Measurements from ENCODE around the gene PLB1.
"Not testable (repeated sequence)": the region's sequence is repeated elsewhere in the genome, so short reads cannot be mapped to it uniquely, and the experiment has no call there.

Gene PLB1

DNA sequence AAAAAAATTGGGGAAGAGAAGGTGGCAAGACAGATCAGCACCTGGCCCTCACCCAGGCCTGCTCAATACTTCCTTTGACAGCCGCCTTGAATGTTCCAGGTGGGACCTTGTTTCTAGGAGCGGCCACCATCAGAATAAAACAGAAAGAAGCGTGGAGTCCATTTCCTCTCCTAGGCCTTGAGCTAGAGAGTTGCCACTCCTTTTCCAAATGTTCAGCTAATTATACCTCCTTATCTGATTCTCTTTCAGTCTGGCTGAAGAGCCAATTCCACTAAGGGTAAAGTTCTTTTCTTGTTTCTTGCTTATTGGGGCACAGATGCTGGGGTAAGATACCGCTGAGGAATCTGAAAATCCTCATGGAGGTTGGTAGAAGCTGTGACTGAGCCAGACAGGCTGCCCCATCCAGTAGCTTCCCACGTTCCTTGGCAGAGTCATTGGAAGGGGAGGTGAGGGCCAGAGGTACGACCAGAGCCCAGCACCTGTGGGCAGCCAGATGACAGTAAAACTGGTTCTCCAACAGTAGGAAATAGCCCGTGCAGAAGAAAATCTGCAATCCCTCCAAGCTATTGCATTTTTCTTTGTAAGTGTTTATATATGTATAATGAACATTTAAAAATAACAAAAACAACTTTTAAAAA, 51.5 kb downstream of the PLB1 start:
- peaks cover 39% of the 10 kb centered on the region for H3K4me1 Mint-ChIP-seq
- ATAC-seq (replicated peaks; ENCODE audit: extremely low read depth, poor library complexity, severe bottlenecking), result no peak
- no peaks in the 10 kb centered on the region for H3K27me3 Mint-ChIP-seq
- no peak for DNase-seq (ENCODE audit: low spot score in 2 of 2)
- H3K4me3 Mint-ChIP-seq, result peak overlapping the region; percentile 1
- H3K27ac Mint-ChIP-seq (ENCODE audit: low read depth), result peak overlapping the region; percentile 26
- peaks cover 2% of the 10 kb centered on the region for H3K36me3 Mint-ChIP-seq (ENCODE audit: insufficient read depth)
- H3K9me3 Mint-ChIP-seq, result no peaks in the 10 kb centered on the region

DNA sequence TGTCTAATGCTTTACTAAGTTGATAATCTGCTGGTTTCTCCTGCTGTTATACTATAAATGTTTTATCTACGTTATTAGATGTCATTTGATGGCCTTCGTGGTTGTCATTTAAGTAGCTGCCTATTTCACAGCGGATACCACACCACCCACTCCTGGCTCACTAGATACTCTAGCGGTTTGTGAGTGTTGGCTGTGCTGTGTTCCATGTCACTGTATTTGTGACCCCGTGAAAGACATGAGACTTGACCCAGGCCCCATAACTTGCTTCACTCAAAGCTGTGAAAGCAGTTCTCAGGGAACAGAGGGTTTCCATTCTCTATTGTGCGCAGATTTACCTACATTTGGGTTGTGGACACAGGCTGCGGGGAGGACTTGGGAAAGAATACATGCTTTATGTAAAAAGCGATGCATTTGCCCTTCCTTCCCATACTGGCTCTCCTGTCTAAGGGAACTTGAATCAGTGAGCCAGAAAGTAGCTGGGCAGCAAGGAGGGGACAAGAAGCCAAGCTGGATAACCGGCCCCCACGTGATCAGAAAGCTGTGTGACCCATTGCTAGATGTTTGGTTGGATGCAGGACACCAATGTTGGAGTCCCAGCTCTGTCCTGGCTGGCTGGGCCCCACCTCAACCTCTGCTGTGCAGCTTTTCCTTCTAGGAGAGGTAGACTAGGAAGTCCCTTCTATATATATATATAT, 52.2 kb downstream of the PLB1 start:
- Mint-ChIP-seq H3K27me3 (no peaks in the 10 kb centered on the region), H3K4me3 (peak overlapping the region; percentile 1), H3K36me3 (ENCODE audit: insufficient read depth) (peaks cover 2% of the 10 kb centered on the region), H3K27ac (ENCODE audit: low read depth) (peak overlapping the region; percentile 26), H3K4me1 (peaks cover 39% of the 10 kb centered on the region), H3K9me3 (no peaks in the 10 kb centered on the region)
- DNase-seq (ENCODE audit: low spot score in 2 of 2) (peak in 1 of 2 donors; percentile 37), ATAC-seq (replicated peaks; ENCODE audit: extremely low read depth, poor library complexity, severe bottlenecking) (peak; percentile 82)

DNA sequence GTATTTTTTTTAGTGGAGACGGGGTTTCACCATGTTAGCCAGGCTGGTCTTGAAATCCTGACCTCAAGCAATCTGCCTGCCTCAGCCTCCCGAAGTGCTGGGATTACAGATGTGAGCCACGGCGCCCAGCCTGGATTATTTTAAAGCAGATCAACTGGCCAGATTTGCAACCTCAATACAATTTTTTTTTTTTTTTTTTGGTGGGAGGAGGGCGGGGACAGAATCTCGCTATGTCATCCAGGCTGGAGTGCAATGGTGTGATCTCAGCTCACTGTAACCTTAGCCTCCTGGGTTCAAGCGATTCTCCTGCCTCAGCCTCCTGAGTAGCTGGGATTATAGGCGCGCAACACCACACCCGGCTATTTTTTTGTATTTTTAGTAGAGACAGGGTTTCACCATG, 54.5 kb downstream of the PLB1 start:
- H3K4me1 Mint-ChIP-seq, result peaks cover 27% of the 10 kb centered on the region
- H3K27ac Mint-ChIP-seq (ENCODE audit: low read depth); ATAC-seq (replicated peaks; ENCODE audit: extremely low read depth, poor library complexity, severe bottlenecking); H3K27me3 Mint-ChIP-seq; DNase-seq (ENCODE audit: low spot score in 2 of 2); H3K36me3 Mint-ChIP-seq (ENCODE audit: insufficient read depth); H3K9me3 Mint-ChIP-seq; H3K4me3 Mint-ChIP-seq: not testable (repeated sequence)

DNA sequence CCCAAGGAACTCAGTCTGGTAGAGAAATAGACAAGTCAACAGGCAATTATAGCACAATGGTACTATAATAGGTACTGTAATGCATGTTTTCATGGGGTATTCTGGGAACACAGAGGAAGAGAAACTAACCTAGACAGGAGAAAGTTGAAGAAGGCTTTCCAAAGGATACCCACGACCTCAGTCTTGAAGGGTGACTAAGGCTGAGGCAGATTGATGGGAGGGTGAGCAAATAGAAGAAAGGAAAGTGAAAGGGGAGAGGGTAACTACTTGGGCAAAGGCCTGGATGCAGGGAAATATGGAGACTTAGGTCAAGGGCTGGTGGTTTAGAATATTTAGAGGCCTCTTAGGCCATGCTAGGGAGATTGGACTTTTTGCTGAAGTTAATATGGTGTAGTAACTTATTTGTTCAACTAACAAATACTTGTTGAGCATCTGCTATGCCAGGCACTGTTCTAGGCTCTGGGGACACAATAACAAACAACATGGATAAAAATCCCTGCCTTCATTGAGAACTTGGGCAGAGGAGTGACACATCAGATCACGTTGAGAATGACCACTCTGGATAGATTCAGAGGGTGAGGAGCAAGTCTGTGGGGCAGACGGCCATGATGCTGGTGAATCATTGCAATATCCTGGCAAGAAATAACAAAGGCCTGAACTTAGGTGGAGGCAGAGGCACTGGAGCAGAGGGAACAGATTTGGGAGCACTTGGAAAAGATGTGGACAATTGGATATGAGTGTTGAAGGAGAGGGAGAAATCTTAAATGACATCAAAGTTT, 56.4 kb downstream of the PLB1 start:
- Mint-ChIP-seq H3K4me1 (peaks cover 16% of the 10 kb centered on the region), H3K36me3 (ENCODE audit: insufficient read depth) (no peaks in the 10 kb centered on the region), H3K4me3 (no peak overlapping the region), H3K27ac (ENCODE audit: low read depth) (no peak overlapping the region), H3K9me3 (no peaks in the 10 kb centered on the region), H3K27me3 (no peaks in the 10 kb centered on the region)
- no peak for DNase-seq (ENCODE audit: low spot score in 2 of 2)
- ATAC-seq (replicated peaks; ENCODE audit: extremely low read depth, poor library complexity, severe bottlenecking), result no peak

DNA sequence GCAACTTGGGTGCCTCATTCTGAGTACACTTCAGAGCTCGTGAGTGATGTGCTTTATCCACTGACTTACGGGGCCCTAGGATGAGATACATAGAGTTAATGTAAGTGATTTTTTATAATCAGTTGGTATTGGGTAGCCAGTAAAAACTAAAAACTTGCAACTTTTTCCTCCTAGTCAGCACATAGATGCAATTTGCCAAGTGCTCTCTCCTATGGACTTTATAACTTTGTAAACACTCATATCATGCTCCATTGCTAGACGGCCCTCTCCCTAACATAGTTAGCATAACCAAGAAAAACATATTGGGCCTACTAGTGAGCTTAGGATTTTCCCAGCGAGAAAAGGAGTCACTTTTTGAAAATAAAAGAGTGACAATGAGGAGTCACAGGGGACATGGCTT, 60.4 kb downstream of the PLB1 start:
- H3K36me3 Mint-ChIP-seq (ENCODE audit: insufficient read depth), result peaks cover 2% of the 10 kb centered on the region
- no peaks in the 10 kb centered on the region for H3K9me3 Mint-ChIP-seq
- DNase-seq (ENCODE audit: low spot score in 2 of 2), result no peak
- H3K4me3 Mint-ChIP-seq, result no peak overlapping the region
- no peaks in the 10 kb centered on the region for H3K27me3 Mint-ChIP-seq
- no peak overlapping the region for H3K27ac Mint-ChIP-seq (ENCODE audit: low read depth)
- no peak for ATAC-seq (replicated peaks; ENCODE audit: extremely low read depth, poor library complexity, severe bottlenecking)
- H3K4me1 Mint-ChIP-seq, result no peaks in the 10 kb centered on the region

DNA sequence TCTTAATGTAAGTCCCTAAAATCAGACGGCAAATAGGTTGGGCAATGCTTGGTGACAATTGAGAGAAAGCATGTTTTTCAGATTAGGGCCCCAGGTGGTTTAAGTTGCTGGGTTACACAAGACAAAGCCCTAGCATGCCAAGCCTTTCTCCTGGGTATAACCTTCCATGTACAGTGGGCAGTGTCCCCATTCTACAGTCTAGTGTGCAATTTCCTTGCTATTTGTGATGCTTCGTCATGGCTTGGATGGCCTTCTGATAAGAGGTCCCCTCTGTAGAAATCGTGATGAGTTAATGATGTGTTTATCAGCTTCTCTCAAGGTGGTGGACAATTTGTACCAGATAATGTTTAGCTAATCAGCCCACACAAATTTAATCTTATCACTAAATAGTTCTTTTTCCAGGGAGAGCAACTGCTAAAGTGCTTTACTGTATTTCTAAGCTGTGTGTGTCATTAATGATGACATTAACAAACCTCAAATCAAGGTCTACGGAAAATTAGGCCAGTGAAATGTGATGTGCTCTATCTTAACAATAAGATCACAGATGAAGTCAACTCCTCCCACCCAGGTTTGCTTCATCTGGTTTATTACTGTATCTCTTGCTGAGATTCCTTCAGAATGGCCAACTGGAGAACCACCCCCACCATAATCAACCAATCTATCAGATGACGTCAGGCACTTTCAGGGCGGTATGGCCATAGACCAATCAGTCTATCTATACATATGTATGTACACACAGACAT, 61.7 kb downstream of the PLB1 start:
- Mint-ChIP-seq H3K4me1 (no peaks in the 10 kb centered on the region), H3K9me3 (no peaks in the 10 kb centered on the region), H3K36me3 (ENCODE audit: insufficient read depth) (peaks cover 2% of the 10 kb centered on the region), H3K27me3 (no peaks in the 10 kb centered on the region), H3K27ac (ENCODE audit: low read depth) (no peak overlapping the region), H3K4me3 (no peak overlapping the region)
- no peak for DNase-seq (ENCODE audit: low spot score in 2 of 2)
- ATAC-seq (replicated peaks; ENCODE audit: extremely low read depth, poor library complexity, severe bottlenecking), result no peak

DNA sequence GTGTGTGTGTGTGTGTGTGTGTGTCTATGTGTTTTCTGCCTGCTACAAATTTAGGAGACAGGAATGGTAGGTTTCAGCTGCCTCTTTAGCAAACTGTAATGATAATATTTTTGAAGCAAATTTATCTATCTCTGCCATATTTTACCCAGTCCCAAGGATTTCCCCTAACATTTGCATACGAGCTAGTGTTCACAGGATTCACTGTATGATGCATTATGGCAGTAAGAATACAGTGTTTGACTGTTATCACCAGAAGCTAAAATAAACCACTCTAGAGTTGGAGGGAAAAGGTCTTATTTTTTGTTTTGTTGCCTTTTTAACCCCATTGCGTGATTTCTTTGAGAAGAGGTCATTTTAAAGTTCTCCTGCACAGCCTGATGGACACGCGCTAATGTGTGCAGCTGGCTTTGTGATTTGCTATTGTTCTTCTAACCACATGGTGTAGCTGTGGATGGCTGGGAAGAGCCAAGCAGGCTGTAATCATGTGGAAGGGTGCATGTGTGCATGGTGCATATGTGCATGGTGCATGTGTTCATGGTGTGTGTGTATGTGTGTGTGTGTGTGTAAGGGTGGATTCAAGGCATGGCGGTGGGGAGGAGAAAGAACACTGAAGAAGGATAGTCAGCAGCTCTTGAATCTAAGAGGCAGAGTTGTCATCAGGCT, 62.4 kb downstream of the PLB1 start:
- no peak overlapping the region for H3K4me3 Mint-ChIP-seq
- H3K4me1 Mint-ChIP-seq, result no peaks in the 10 kb centered on the region
- no peaks in the 10 kb centered on the region for H3K27me3 Mint-ChIP-seq
- H3K27ac Mint-ChIP-seq (ENCODE audit: low read depth), result no peak overlapping the region
- H3K36me3 Mint-ChIP-seq (ENCODE audit: insufficient read depth), result peaks cover 2% of the 10 kb centered on the region
- DNase-seq (ENCODE audit: low spot score in 2 of 2), result no peak
- H3K9me3 Mint-ChIP-seq, result no peaks in the 10 kb centered on the region
- no peak for ATAC-seq (replicated peaks; ENCODE audit: extremely low read depth, poor library complexity, severe bottlenecking)

DNA sequence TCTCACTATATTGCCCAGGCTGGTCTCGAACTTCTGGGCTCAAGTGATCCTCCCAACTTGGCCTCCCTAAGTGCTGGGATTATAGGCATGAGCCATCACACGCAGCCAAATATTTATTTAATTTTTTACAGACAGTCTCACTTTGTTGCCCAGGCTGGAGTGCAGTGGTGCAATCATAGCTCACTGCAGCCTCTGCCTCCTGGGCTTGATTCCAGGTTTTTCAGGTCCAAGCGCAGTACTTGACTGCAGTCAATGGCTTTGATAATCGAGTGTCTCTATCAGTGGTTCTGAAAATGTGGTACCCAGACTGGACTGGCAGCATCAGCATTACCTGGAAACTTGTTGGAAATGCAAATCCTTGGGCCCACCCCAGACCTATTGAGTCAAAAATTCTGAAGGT, 63.1 kb downstream of the PLB1 start:
- no peaks in the 10 kb centered on the region for H3K27me3 Mint-ChIP-seq
- ATAC-seq (replicated peaks; ENCODE audit: extremely low read depth, poor library complexity, severe bottlenecking) (no peak), DNase-seq (ENCODE audit: low spot score in 2 of 2) (no peak)
- H3K4me3 Mint-ChIP-seq, result no peak overlapping the region
- no peaks in the 10 kb centered on the region for H3K4me1 Mint-ChIP-seq
- H3K9me3 Mint-ChIP-seq, result no peaks in the 10 kb centered on the region
- H3K36me3 Mint-ChIP-seq (ENCODE audit: insufficient read depth), result peaks cover 2% of the 10 kb centered on the region
- no peak overlapping the region for H3K27ac Mint-ChIP-seq (ENCODE audit: low read depth)

DNA sequence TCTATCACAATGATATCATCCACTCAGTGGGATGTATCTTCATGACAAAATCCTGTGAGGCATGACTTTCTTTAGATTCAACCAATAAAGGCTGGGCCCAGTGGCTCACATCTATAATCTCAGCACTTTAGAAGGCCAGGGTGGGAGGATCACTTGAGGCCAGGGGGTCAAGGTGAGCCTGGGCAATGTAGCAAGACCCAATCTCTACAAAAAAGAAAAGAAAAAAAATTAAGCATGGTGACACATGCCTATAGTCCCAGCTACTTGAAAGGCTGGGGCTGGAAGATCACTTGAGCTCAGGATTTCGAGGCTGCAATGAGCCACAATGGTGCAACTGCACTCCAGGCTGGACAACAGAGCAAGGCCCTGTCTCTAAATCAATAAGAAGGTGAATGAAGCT, 68.0 kb downstream of the PLB1 start:
- Mint-ChIP-seq H3K4me1 (peaks cover 20% of the 10 kb centered on the region), H3K27ac (ENCODE audit: low read depth) (no peak overlapping the region), H3K36me3 (ENCODE audit: insufficient read depth) (peaks cover 7% of the 10 kb centered on the region), H3K4me3 (no peak overlapping the region), H3K27me3 (no peaks in the 10 kb centered on the region), H3K9me3 (no peaks in the 10 kb centered on the region)
- DNase-seq (ENCODE audit: low spot score in 2 of 2) (no peak), ATAC-seq (replicated peaks; ENCODE audit: extremely low read depth, poor library complexity, severe bottlenecking) (no peak)

DNA sequence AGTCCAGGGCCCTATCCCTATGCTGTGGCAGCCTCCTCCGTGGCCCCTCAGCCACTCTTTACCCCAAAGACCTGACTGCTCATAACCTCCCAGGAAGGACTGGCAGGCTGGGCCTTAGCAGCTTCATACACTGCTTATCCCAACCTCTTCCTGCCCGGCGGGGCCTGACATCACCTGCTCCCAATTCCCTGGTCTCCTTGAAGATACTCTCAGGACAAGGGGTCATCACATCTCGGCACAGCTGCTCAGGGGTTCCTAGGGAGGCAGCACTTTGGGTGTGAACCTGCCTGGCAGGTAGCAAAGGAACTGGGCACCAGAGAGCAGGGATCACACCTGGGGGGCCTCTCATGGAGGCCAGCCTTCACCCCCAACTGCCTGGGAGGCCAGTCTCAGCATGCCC, 68.5 kb downstream of the PLB1 start:
- H3K4me3 Mint-ChIP-seq, result no peak overlapping the region
- no peak for DNase-seq (ENCODE audit: low spot score in 2 of 2)
- no peaks in the 10 kb centered on the region for H3K27me3 Mint-ChIP-seq
- peaks cover 7% of the 10 kb centered on the region for H3K36me3 Mint-ChIP-seq (ENCODE audit: insufficient read depth)
- peaks cover 20% of the 10 kb centered on the region for H3K4me1 Mint-ChIP-seq
- ATAC-seq (replicated peaks; ENCODE audit: extremely low read depth, poor library complexity, severe bottlenecking), result no peak
- no peak overlapping the region for H3K27ac Mint-ChIP-seq (ENCODE audit: low read depth)
- no peaks in the 10 kb centered on the region for H3K9me3 Mint-ChIP-seq

DNA sequence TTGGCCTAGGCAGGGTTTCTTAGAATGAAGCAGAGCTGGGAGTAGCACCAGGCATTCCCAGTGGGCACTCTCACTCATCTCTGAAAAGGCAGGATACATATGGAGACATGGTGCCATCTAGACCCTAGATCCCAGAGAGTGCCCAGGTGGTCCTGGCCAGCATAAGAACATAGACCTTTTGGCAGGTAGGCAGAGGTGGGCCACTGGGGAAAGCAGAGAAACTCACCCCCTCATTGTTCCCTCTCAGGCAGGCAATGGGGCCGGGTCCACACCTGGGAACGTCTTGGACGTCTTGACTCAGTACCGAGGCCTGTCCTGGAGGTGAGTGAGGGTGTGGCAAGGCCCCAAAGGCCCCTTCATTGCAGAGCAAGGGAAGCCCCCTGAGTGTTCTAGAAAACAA, 69.2 kb downstream of the PLB1 start:
- Mint-ChIP-seq H3K4me3 (no peak overlapping the region), H3K9me3 (no peaks in the 10 kb centered on the region), H3K4me1 (peaks cover 20% of the 10 kb centered on the region), H3K27ac (ENCODE audit: low read depth) (no peak overlapping the region), H3K27me3 (no peaks in the 10 kb centered on the region), H3K36me3 (ENCODE audit: insufficient read depth) (peaks cover 7% of the 10 kb centered on the region)
- ATAC-seq (replicated peaks; ENCODE audit: extremely low read depth, poor library complexity, severe bottlenecking) (no peak), DNase-seq (ENCODE audit: low spot score in 2 of 2) (no peak)

DNA sequence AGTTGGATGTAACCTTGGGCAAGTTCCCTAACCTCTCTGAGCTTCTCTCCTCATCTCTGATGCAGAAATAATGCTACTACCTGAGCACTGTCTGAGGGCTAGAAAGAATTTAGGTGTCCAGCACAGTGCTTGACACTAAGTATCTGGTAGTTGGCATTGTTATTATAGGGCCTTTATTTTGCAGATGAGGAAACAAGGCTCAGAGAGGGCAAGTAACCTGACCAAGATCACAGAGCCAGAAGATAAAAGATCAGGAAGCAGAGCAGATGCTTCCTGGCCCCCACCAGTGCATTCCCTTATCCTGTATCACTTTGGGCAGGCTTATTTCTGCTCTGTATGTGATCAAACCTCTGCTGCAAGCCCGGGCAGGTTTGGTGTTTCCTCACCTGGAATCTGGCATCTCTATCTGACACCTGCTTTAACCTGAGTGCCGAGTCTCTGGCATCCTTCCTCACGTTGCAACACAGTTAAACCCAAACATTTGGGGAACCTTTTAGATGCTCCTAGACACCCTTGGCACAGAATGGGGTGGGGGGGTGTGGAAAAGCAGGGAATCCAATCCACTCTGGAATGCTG, 69.9 kb downstream of the PLB1 start:
- no peak for DNase-seq (ENCODE audit: low spot score in 2 of 2)
- H3K4me3 Mint-ChIP-seq, result peak overlapping the region; percentile 83
- peaks cover 20% of the 10 kb centered on the region for H3K4me1 Mint-ChIP-seq

More for the DNA sequence above, 69.9 kb downstream of the PLB1 start:
- no peak overlapping the region for H3K27ac Mint-ChIP-seq (ENCODE audit: low read depth)
- ATAC-seq (replicated peaks; ENCODE audit: extremely low read depth, poor library complexity, severe bottlenecking), result no peak
- no peaks in the 10 kb centered on the region for H3K9me3 Mint-ChIP-seq
- H3K36me3 Mint-ChIP-seq (ENCODE audit: insufficient read depth), result peaks cover 6% of the 10 kb centered on the region
- H3K27me3 Mint-ChIP-seq, result no peaks in the 10 kb centered on the region
